SK-N-SH treated with all-trans-retinoic acid at 6 μM for 48 hours (cell line): ENCODE measurements around the gene DYNLL1.

Experiments used
- ATAC-seq: fragments of 200-7000 bp; cut with Tn5 transposase; 3 replicates; pipeline ENCODE4 v1.9.1; 2020; ENCODE audit warnings: mild to moderate bottlenecking, moderate library complexity
- ARNTL ChIP-seq: fragments of 450-650 bp; formaldehyde crosslinking; IDR thresholded peaks from 2 replicates; pipeline ENCODE4 v1.5.0; 2020; ENCODE audit warnings: low read depth, mild to moderate bottlenecking, moderate library complexity, borderline replicate concordance
- BACH2 ChIP-seq: fragments of 250-450 bp; sonication (Bioruptor Pico); IDR thresholded peaks from 2 replicates; pipeline ENCODE4 v1.9.0; 2021; ENCODE audit warnings: mild to moderate bottlenecking, borderline replicate concordance
- CSDC2 ChIP-seq: fragments of 250-450 bp; sonication (Bioruptor Pico); IDR thresholded peaks from 2 replicates; pipeline ENCODE4 v1.5.0; 2020; ENCODE audit warnings: mild to moderate bottlenecking, moderate library complexity
- ESRRG ChIP-seq: fragments of 250-450 bp; sonication (Bioruptor Pico); IDR thresholded peaks from 2 replicates; pipeline ENCODE4 v1.6.1; 2021; ENCODE audit warnings: mild to moderate bottlenecking
- GLIS3 ChIP-seq: fragments of 250-450 bp; sonication (Bioruptor Pico); IDR thresholded peaks from 2 replicates; pipeline ENCODE4 v1.5.0; 2020; ENCODE audit warnings: mild to moderate bottlenecking, moderate library complexity
- ISL1 ChIP-seq: fragments of 250-450 bp; sonication (Bioruptor Pico); IDR thresholded peaks from 2 replicates; pipeline ENCODE4 v2.1.2; 2022; ENCODE audit warnings: mild to moderate bottlenecking, moderate library complexity
- OSR1 ChIP-seq: fragments of 250-450 bp; sonication (Bioruptor Pico); IDR thresholded peaks from 2 replicates; pipeline ENCODE4 v1.8.0; 2022; ENCODE audit warnings: moderate library complexity, mild to moderate bottlenecking, inconsistent platforms
- PPARA ChIP-seq: fragments of 250-450 bp; sonication (Bioruptor Pico); IDR thresholded peaks from 2 replicates; pipeline ENCODE4 v1.5.0; 2020; ENCODE audit warnings: mild to moderate bottlenecking, borderline replicate concordance
- RARB ChIP-seq: fragments of 250-450 bp; sonication (Bioruptor Pico); IDR thresholded peaks from 2 replicates; pipeline ENCODE4 v1.8.0; 2021; ENCODE audit warnings: mild to moderate bottlenecking, moderate library complexity
- SNAI2 ChIP-seq: fragments of 250-450 bp; sonication (Bioruptor Pico); IDR thresholded peaks from 2 replicates; pipeline ENCODE4 v1.5.0; 2020; ENCODE audit warnings: mild to moderate bottlenecking, moderate library complexity
- TOX ChIP-seq: fragments of 250-450 bp; sonication (Bioruptor Pico); IDR thresholded peaks from 2 replicates; pipeline ENCODE4 v1.8.0; 2021; ENCODE audit warnings: mild to moderate bottlenecking, moderate library complexity, borderline replicate concordance
- ZC3H10 ChIP-seq: fragments of 250-450 bp; sonication (Bioruptor Pico); IDR thresholded peaks from 2 replicates; pipeline ENCODE4 v1.5.1; 2021; ENCODE audit warnings: mild to moderate bottlenecking, moderate library complexity
- ZFP3 ChIP-seq: fragments of 250-450 bp; sonication (Bioruptor Pico); IDR thresholded peaks from 2 replicates; pipeline ENCODE4 v1.5.0; 2020; ENCODE audit warnings: mild to moderate bottlenecking, moderate library complexity
- ZNF565 ChIP-seq: fragments of 450-650 bp; formaldehyde crosslinking; conservative IDR thresholded peaks from 2 replicates; pipeline ENCODE4 v1.5.0; 2020; ENCODE audit warnings: low read depth, mild to moderate bottlenecking, moderate library complexity
- ZNF70 ChIP-seq: fragments of 450-650 bp; formaldehyde crosslinking; IDR thresholded peaks from 2 replicates; pipeline ENCODE4 v1.5.0; 2020; ENCODE audit warnings: mild to moderate bottlenecking, moderate library complexity
- ZNF8 ChIP-seq: fragments of 450-650 bp; formaldehyde crosslinking; IDR thresholded peaks from 2 replicates; pipeline ENCODE4 v1.5.0; 2020; ENCODE audit warnings: mild to moderate bottlenecking, moderate library complexity
- TF ChIP-seq, protein P1 (sequence below): fragments of 250-450 bp; sonication (Bioruptor Pico); IDR thresholded peaks from 2 replicates; pipeline ENCODE4 v1.5.1; 2021; ENCODE audit warnings: mild to moderate bottlenecking, moderate library complexity
- TF ChIP-seq, protein P2 (sequence below): fragments of 250-450 bp; sonication (Bioruptor Pico); IDR thresholded peaks from 2 replicates; pipeline ENCODE4 v1.8.0; 2021; ENCODE audit warnings: low read depth, mild to moderate bottlenecking, moderate library complexity, borderline replicate concordance
- TF ChIP-seq, protein P3 (sequence below): fragments of 250-450 bp; sonication (Bioruptor Pico); IDR thresholded peaks from 2 replicates; pipeline ENCODE4 v1.5.1; 2020; ENCODE audit warnings: low read depth, mild to moderate bottlenecking, moderate library complexity
- TF ChIP-seq, protein P4 (sequence below): fragments of 250-450 bp; sonication (Bioruptor Pico); IDR thresholded peaks from 2 replicates; pipeline ENCODE4 v1.8.0; 2020; ENCODE audit warnings: mild to moderate bottlenecking, moderate library complexity, borderline replicate concordance

DYNLL1 gene

DNA sequence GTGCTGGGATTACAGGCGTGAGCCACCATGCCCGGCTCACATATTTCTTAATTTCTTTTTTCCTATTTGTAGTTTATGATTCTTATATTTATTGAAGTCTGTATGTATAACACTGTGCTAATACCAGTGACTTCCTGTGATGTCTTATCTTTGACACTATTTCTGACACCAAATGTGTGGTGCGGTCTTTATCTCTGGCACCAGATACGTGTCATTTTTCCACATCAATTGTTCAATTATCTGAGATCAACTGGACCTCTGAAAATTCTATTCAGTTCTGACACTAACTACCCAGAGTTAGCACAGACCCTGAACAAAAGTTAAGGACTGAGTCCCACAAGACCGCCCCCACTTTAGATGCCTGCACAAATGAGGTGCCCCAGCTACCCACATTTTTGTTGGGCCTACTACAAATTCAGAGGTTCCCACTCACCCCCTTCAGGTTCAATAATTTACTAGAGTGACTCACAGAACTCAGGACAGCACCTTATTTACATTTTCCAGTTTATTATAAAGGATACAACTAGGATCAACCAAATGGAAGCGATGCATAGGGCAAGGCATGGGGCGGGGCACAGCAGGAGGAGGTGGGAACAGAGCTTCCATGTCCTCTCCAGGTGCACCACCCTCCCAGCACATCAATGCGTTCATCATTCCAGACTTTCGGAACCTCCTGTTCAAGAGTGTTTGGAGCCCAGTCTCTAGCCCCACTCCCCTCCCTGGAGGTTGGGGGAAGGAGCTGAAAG lies 14.7 kb upstream of the DYNLL1 start:
- no peak for ATAC-seq
- TF ChIP-seq, protein P1, sequence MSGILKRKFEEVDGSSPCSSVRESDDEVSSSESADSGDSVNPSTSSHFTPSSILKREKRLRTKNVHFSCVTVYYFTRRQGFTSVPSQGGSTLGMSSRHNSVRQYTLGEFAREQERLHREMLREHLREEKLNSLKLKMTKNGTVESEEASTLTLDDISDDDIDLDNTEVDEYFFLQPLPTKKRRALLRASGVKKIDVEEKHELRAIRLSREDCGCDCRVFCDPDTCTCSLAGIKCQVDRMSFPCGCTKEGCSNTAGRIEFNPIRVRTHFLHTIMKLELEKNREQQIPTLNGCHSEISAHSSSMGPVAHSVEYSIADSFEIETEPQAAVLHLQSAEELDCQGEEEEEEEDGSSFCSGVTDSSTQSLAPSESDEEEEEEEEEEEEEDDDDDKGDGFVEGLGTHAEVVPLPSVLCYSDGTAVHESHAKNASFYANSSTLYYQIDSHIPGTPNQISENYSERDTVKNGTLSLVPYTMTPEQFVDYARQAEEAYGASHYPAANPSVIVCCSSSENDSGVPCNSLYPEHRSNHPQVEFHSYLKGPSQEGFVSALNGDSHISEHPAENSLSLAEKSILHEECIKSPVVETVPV (CRISPR knock-in tag), result no peak
- TF ChIP-seq ESRRG (CRISPR knock-in tag) (no peak), TOX (CRISPR knock-in tag) (no peak), OSR1 (no peak), ZC3H10 (CRISPR knock-in tag) (no peak), ZFP3 (CRISPR knock-in tag) (no peak), ARNTL (no peak), ZNF70 (no peak), PPARA (CRISPR knock-in tag) (no peak), RARB (CRISPR knock-in tag) (no peak), CSDC2 (CRISPR knock-in tag) (no peak), SNAI2 (no peak), BACH2 (CRISPR knock-in tag) (no peak), ZNF8 (no peak), GLIS3 (CRISPR knock-in tag) (no peak)
- TF ChIP-seq, protein P2, sequence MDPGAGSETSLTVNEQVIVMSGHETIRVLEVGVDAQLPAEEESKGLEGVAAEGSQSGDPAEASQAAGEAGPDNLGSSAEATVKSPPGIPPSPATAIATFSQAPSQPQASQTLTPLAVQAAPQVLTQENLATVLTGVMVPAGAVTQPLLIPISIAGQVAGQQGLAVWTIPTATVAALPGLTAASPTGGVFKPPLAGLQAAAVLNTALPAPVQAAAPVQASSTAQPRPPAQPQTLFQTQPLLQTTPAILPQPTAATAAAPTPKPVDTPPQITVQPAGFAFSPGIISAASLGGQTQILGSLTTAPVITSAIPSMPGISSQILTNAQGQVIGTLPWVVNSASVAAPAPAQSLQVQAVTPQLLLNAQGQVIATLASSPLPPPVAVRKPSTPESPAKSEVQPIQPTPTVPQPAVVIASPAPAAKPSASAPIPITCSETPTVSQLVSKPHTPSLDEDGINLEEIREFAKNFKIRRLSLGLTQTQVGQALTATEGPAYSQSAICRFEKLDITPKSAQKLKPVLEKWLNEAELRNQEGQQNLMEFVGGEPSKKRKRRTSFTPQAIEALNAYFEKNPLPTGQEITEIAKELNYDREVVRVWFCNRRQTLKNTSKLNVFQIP (CRISPR knock-in tag), result no peak
- TF ChIP-seq, protein P3, sequence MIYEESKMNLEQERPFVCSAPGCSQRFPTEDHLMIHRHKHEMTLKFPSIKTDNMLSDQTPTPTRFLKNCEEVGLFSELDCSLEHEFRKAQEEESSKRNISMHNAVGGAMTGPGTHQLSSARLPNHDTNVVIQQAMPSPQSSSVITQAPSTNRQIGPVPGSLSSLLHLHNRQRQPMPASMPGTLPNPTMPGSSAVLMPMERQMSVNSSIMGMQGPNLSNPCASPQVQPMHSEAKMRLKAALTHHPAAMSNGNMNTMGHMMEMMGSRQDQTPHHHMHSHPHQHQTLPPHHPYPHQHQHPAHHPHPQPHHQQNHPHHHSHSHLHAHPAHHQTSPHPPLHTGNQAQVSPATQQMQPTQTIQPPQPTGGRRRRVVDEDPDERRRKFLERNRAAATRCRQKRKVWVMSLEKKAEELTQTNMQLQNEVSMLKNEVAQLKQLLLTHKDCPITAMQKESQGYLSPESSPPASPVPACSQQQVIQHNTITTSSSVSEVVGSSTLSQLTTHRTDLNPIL (CRISPR knock-in tag), result no peak

DNA sequence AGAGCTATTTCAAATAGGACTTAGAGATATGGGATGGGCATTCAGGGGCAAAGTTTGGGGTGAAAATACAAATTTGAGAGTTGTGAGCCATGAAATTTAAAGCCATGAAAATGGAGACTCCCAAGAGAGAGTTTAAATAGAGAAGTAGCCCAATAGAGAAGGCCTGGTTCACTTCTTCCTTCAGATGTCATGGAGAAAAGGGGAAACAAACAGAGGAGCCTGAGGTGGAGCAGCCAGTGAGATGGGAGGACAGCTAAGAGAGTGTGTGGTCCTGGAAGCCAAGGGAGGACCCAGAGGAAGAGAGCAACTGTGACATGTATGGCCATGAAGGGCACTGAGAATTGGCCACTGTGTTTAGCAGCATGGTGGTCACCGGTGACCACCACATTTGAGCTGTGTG lies 12.3 kb upstream of the DYNLL1 start:
- no peak for ATAC-seq
- TF ChIP-seq ARNTL (no peak), ISL1 (CRISPR knock-in tag) (no peak), ZNF565 (CRISPR knock-in tag) (no peak)
- TF ChIP-seq, protein P1 (CRISPR knock-in tag), result no peak
- TF ChIP-seq, protein P4, sequence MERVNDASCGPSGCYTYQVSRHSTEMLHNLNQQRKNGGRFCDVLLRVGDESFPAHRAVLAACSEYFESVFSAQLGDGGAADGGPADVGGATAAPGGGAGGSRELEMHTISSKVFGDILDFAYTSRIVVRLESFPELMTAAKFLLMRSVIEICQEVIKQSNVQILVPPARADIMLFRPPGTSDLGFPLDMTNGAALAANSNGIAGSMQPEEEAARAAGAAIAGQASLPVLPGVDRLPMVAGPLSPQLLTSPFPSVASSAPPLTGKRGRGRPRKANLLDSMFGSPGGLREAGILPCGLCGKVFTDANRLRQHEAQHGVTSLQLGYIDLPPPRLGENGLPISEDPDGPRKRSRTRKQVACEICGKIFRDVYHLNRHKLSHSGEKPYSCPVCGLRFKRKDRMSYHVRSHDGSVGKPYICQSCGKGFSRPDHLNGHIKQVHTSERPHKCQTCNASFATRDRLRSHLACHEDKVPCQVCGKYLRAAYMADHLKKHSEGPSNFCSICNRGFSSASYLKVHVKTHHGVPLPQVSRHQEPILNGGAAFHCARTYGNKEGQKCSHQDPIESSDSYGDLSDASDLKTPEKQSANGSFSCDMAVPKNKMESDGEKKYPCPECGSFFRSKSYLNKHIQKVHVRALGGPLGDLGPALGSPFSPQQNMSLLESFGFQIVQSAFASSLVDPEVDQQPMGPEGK, result no peak
- TF ChIP-seq, protein P2 (CRISPR knock-in tag), result no peak
